ENCODE measurements around the gene TAS2R10. TPM values are rescaled to one million over a fixed set of nuclear protein-coding genes. Genes with fewer than 3 reads are reported as not detected.

The TAS2R10 gene
- total RNA-seq, 1 donor from 2014 or later = 0.92 TPM

DNA sequence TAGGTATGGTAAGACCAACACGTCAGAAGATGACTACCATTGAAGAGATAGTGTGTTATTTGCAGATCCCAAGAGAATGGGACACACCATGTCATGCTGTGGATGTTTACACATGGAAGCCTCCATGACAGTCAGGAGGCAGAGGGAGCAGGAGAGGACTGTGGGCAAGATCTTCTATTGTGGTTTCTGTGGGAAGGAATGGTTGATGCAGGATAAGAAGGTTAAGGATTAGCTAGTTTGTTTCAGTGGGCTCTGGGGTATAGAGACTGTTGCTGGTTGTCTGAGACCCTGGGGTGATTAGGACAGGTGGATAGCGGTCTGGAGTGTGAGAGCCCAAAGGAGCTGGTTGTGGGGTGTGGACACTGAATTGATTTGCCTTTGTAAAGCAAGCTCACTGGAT is 47.1 kb downstream of the TAS2R10 start:
- DNase-seq (ENCODE audit: low spot score) = no peak

Other genes with a start within 250 kb of the TAS2R10 start
- 11.9 TPM for gene MAGOHB, start 212.7 kb downstream of the TAS2R10 start, total RNA-seq
- gene STYK1, start 152.3 kb downstream of the TAS2R10 start, total RNA-seq = 12.3 TPM
- 159 TPM for gene YBX3, start 103.0 kb downstream of the TAS2R10 start, total RNA-seq
- gene TAS2R7, start 23.7 kb downstream of the TAS2R10 start, total RNA-seq = not detected
- gene TAS2R8, start 19.1 kb downstream of the TAS2R10 start, total RNA-seq = not detected
- not detected for gene TAS2R9, start 16.2 kb downstream of the TAS2R10 start, total RNA-seq
- gene PRR4, start 23.1 kb upstream of the TAS2R10 start, total RNA-seq = 2.6 TPM
- gene PRH1, start 57.9 kb upstream of the TAS2R10 start, total RNA-seq = 13.8 TPM
- 0.78 TPM for gene TAS2R13, start 83.2 kb upstream of the TAS2R10 start, total RNA-seq
- not detected for gene PRH2, start 102.9 kb upstream of the TAS2R10 start, total RNA-seq
- 1.4 TPM for gene TAS2R14, start 112.9 kb upstream of the TAS2R10 start, total RNA-seq
- gene TAS2R50, start 160.6 kb upstream of the TAS2R10 start, total RNA-seq = 1.3 TPM
- gene TAS2R20, start 171.9 kb upstream of the TAS2R10 start, total RNA-seq = 0.89 TPM
- 1.9 TPM for gene TAS2R19, start 196.3 kb upstream of the TAS2R10 start, total RNA-seq
- 3.1 TPM for gene TAS2R31, start 205.0 kb upstream of the TAS2R10 start, total RNA-seq
- gene TAS2R46, start 235.9 kb upstream of the TAS2R10 start, total RNA-seq = 0.46 TPM